Thoracic aorta (tissue), 2 donors: ENCODE data around the gene PSTPIP2. TPM values are rescaled to one million over a fixed set of nuclear protein-coding genes. Genes with fewer than 3 reads are reported as not detected.

ENCODE experiments used
- ATAC-seq: fragments of 150-250 bp; one replicate; pipeline ENCODE4 v1.8.0; 2017; ENCODE audit warnings: low read depth; ENCODE audit not compliant: insufficient number of reproducible peaks, low FRiP score
- DNase-seq: peaks from one replicate; pipeline ENCODE4 v3.0.0-alpha.2; 2020; ENCODE audit warnings: low spot score
- H3K27ac ChIP-seq, 2 donors: fragments of 200-600 bp; sonication (generic); 1 replicate in 1 of 2; 2 replicates in 1 of 2; pipeline ENCODE4 v1.5.1; 2016; ENCODE audit warnings: mild to moderate bottlenecking in 2 of 2, moderate library complexity in 2 of 2
- H3K27me3 ChIP-seq: fragments of 200-600 bp; sonication (generic); replicated peaks from 2 replicates; pipeline ENCODE4 v1.6.0; 2016; ENCODE audit warnings: mild to moderate bottlenecking; ENCODE audit not compliant: insufficient read depth
- H3K36me3 ChIP-seq: fragments of 200-600 bp; sonication (generic); one replicate; pipeline ENCODE4 v1.5.1; 2016
- H3K4me1 ChIP-seq, 2 donors: fragments of 200-600 bp; sonication (generic); 1 replicate in 1 of 2; 2 replicates in 1 of 2; pipeline versions ENCODE4 v1.5.1 to v1.6.0; 2016; ENCODE audit warnings: low read depth in 2 of 2, mild to moderate bottlenecking in 1 of 2; ENCODE audit not compliant: control insufficient read depth in 1 of 2
- H3K4me3 ChIP-seq: fragments of 200-600 bp; sonication (generic); 2 replicates; pipeline ENCODE4 v1.5.1; 2016; ENCODE audit warnings: mild to moderate bottlenecking
- H3K9me3 ChIP-seq: fragments of 200-600 bp; sonication (generic); 2 replicates; pipeline ENCODE4 v1.5.1; 2016
- total RNA-seq, 2 donors: library from RNA; depleted of rRNA; stranded (reverse); fragments of >200 nt; gene quantifications; one replicate each; pipeline versions ENCODE4 v1.1.0 to v1.2.3, GENCODE V29; 2016
- TF ChIP-seq, protein P1 (sequence below): fragments of 200-600 bp; sonication (generic); IDR thresholded peaks from one replicate; pipeline ENCODE4 v1.5.1; 2019; ENCODE audit warnings: antibody characterized with exemption

The PSTPIP2 gene
- total RNA-seq, 2 donors from 2014 or later, result 11.9 to 21.5 TPM

DNA sequence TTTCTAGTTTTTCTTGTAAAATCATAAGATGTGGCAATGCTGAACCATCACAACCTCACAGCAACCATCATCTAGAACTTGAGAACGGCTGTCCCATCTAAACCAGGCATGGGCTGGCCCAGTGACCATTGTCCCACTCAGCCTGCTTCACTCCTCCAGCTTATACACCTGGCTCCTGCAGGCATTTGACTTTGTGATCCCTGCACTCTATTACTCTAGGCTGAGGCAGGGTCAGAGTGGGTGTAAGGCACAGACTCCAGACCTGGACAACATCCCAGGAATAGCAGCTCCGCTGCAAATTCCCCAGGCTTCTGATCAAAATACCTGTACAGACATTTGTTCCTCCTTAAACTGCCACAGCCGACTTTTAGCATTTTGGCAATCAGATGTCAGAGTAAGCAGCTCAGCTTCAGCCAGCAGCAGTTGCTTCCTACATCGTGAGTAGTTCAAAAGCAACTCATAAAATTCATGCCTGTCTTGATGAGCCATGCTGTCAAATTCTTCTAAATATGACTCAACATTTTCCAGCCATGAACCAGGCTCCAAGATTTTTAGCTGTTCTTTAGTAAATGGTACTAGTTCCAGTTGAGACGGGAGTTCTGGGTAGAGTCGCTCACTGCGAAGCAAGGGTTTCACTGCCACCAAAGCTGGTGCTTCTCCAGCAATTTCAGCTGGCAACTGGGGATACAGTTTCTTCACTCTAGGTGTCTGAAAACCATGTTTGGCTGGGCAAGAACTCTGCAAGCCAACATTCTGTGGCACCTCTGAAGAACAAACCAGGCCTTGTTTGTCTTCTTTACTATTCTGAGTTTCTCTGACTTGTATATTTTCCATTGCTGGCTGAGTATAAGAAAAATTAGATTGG is 117.8 kb downstream of the PSTPIP2 start:
- Histone ChIP-seq H3K4me1 (no peaks in the 10 kb centered on the region), H3K9me3 (no peaks in the 10 kb centered on the region), H3K36me3 (peaks cover 18% of the 10 kb centered on the region), H3K4me3 (no peak overlapping the region), H3K27me3 (no peaks in the 10 kb centered on the region), H3K27ac (no peak overlapping the region)
- TF ChIP-seq, protein P1, sequence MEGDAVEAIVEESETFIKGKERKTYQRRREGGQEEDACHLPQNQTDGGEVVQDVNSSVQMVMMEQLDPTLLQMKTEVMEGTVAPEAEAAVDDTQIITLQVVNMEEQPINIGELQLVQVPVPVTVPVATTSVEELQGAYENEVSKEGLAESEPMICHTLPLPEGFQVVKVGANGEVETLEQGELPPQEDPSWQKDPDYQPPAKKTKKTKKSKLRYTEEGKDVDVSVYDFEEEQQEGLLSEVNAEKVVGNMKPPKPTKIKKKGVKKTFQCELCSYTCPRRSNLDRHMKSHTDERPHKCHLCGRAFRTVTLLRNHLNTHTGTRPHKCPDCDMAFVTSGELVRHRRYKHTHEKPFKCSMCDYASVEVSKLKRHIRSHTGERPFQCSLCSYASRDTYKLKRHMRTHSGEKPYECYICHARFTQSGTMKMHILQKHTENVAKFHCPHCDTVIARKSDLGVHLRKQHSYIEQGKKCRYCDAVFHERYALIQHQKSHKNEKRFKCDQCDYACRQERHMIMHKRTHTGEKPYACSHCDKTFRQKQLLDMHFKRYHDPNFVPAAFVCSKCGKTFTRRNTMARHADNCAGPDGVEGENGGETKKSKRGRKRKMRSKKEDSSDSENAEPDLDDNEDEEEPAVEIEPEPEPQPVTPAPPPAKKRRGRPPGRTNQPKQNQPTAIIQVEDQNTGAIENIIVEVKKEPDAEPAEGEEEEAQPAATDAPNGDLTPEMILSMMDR, result no peak
- DNase-seq, result no peak
- ATAC-seq, result peak; percentile 58

DNA sequence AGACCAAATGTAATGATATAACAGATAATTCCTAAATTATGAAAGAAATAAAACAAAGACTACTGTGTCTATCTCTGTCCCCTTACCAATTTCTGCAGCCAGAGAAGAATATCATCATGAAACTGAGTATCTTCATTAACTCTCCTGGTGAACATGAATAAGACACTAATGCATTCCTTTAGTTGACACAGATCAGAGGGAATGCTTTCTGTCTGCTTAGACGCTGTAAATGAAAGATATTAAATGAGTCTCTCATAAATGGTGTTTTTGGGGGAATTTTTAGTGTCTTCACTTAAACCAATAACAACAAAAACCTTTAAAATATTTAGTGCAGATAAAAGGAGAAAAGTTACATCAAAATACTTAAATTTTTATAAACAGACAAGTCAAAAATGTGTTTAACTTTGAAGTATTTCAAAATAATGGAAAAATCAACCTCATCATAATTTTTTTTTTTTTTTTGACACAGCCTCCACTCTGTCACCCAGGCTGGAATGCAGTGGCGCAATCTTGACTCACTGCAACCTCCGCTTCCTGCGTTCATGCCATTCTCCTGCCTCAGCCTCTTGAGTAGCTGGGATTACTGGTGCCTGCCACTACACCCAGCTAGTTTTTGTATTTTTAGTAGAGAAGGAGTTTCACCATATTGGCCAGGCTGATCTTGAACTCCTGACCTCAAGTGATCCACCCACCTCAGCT is 120.9 kb downstream of the PSTPIP2 start:
- no peak overlapping the region for H3K4me3 ChIP-seq
- ATAC-seq, result no peak
- H3K36me3 ChIP-seq, result peaks cover 42% of the 10 kb centered on the region
- peak overlapping the region in 1 of 2 donors; percentile 31 for H3K27ac ChIP-seq
- no peak for DNase-seq
- no peaks in the 10 kb centered on the region for H3K9me3 ChIP-seq
- H3K4me1 ChIP-seq, result no peaks in the 10 kb centered on the region
- H3K27me3 ChIP-seq, result no peaks in the 10 kb centered on the region
- TF ChIP-seq, protein P1, result no peak

DNA sequence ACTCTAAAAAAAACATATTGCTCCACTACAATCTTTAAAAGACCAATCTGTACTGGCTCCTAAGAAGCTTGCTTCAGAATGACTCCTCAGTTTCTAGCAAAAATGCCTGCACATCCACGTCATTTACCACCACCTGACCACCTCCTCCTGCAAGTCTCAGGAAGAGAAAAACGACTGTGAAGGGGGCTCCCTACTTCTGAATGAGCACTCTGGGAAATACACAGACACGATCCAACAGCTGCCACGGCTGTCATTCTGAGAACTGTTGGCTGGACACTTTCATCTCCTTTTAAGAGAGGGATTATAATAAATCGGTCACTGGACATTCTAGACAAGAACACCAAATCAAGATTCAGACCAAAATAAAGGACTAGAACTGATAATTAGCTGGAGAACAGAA is 126.4 kb downstream of the PSTPIP2 start:
- Histone ChIP-seq H3K27me3 (no peaks in the 10 kb centered on the region), H3K27ac (no peak overlapping the region), H3K9me3 (no peaks in the 10 kb centered on the region), H3K4me3 (no peak overlapping the region), H3K36me3 (peaks cover 70% of the 10 kb centered on the region), H3K4me1 (no peaks in the 10 kb centered on the region)
- DNase-seq (no peak), ATAC-seq (no peak)
- TF ChIP-seq, protein P1, result no peak

DNA sequence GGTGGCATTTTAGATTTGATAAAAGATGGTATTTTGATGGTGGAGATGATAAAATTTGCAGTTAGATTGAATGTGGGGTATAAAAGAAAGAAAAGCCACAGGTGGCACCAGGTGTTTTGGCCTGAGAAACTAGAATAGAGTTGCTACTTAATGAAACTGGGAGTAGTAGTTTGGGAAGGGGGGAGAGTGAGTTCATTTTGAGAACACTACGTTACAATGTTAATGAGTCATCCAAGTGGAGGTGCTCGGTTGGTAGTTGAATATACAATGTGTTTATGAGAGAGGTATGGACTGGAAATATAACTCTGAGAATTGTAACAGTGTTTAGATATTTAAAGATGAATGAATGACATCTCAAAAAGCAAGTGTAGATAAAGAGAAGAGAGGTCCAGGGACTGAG is 131.3 kb downstream of the PSTPIP2 start:
- H3K4me3 ChIP-seq, result no peak overlapping the region
- ATAC-seq (no peak), DNase-seq (no peak)
- TF ChIP-seq, protein P1, result no peak
- no peak overlapping the region for H3K27ac ChIP-seq
- peaks cover 71% of the 10 kb centered on the region for H3K36me3 ChIP-seq
- H3K27me3 ChIP-seq, result no peaks in the 10 kb centered on the region
- no peaks in the 10 kb centered on the region for H3K4me1 ChIP-seq
- no peaks in the 10 kb centered on the region for H3K9me3 ChIP-seq

DNA sequence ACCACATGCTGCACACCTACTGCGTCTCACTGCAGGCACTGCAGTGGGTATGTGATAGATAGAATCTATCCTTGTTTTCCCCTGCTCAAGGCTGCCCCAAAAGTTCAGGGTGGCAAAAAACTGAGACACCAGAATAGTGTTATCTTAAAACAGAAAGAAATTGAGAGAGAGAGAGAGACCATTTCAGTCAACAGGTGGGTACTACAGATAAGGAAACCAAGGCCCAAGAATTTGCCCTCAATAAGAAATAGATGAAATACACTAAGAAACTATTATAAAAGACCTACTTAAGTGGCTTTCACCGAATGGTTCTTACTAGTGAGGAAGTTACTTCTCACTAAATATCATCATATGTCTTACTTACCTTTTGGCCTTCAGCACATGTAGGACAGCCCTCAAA is 132.8 kb downstream of the PSTPIP2 start:
- Histone ChIP-seq H3K9me3 (no peaks in the 10 kb centered on the region), H3K27me3 (no peaks in the 10 kb centered on the region), H3K36me3 (peaks cover 57% of the 10 kb centered on the region), H3K27ac (no peak overlapping the region), H3K4me3 (no peak overlapping the region), H3K4me1 (no peaks in the 10 kb centered on the region)
- ATAC-seq (no peak), DNase-seq (no peak)
- TF ChIP-seq, protein P1, result no peak
